Body of pancreas (tissue), 4 donors: ENCODE results near the gene TLK2. TPM values are rescaled to one million over a fixed set of nuclear protein-coding genes. Genes with fewer than 3 reads are reported as not detected.
A peak's percentile ranks its signal among the peaks of the same experiment; 100 is the strongest.
"Not testable (repeated sequence)": the region's sequence is repeated elsewhere in the genome, so short reads cannot be mapped to it uniquely, and the experiment has no call there.

Source experiments
- ATAC-seq: fragments of 150-250 bp; one replicate; pipeline ENCODE4 v1.9.1; 2016
- DNase-seq, 4 donors: peaks; one replicate each; pipeline ENCODE4 v3.0.0-alpha.2; 2019
- H3K27ac ChIP-seq, 4 donors: fragments of 200-600 bp; sonication (generic); 1 replicate in 3 of 4; 2 replicates in 1 of 4; pipeline versions ENCODE4 v1.5.1 to v1.6.1; 2016 to 2019; ENCODE audit warnings: mild to moderate bottlenecking in 1 of 4, mixed read lengths in 1 of 4, moderate library complexity in 1 of 4
- H3K27me3 ChIP-seq, 2 donors: fragments of 200-600 bp; sonication (generic); one replicate each; pipeline ENCODE4 v1.6.0; 2016; ENCODE audit warnings: mild to moderate bottlenecking in 1 of 2
- H3K36me3 ChIP-seq, 2 donors: fragments of 200-600 bp; sonication (generic); replicated peaks in 1 of 2; 2 replicates each; pipeline ENCODE4 v1.5.1; 2016; ENCODE audit warnings: low read depth in 2 of 2; ENCODE audit not compliant: insufficient read depth in 1 of 2
- H3K4me1 ChIP-seq: fragments of 200-600 bp; sonication (generic); one replicate; pipeline ENCODE4 v1.6.0; 2016
- H3K4me3 ChIP-seq, 2 donors: fragments of 200-600 bp; sonication (generic); 1 replicate in 1 of 2; 2 replicates in 1 of 2; pipeline ENCODE4 v1.5.1; 2016 to 2019
- H3K9me3 ChIP-seq, 3 donors: fragments of 200-600 bp; sonication (generic); 1 replicate in 2 of 3; 2 replicates in 1 of 3; pipeline ENCODE4 v1.5.1; 2016
- CTCF ChIP-seq, 7 experiments: fragments of 450-650 bp in 4 of 7; fragments of 200-600 bp in 3 of 7; sonication (generic) in 3 of 7; IDR thresholded peaks; one replicate each; pipeline ENCODE4 v1.5.1; 2016 to 2019; ENCODE audit warnings: antibody characterized with exemption in 7 of 7
- POLR2A ChIP-seq, 3 donors: fragments of 450-650 bp; IDR thresholded peaks; one replicate each; pipeline ENCODE4 v1.6.1; 2016; ENCODE audit warnings: antibody characterized with exemption in 3 of 3, mild to moderate bottlenecking in 2 of 3
- WGBS, 2 donors: methylation state at CpG; one replicate each; pipeline ENCODE4 v1.1.5; 2017; 5-methylcytosine and 5-hydroxymethylcytosine counted together
- intact Hi-C: fragments of 100-400 bp; cut with DNase I; formaldehyde crosslinking; loops from one replicate; pipeline ENCODE4 v1.15.1; 2023
- total RNA-seq, 2 donors: library from RNA; depleted of rRNA; stranded (reverse); fragments of >200 nt; gene quantifications; one replicate each; pipeline ENCODE4 v1.1.0, GENCODE V29; 2016

Gene TLK2
- total RNA-seq, 2 donors from 2014 or later = 20.8 to 54.1 TPM

- TF ChIP-seq CTCF (IDR thresholded peaks at IDR 0.05) = no peak
- Histone ChIP-seq H3K27ac (no peak overlapping the region), H3K27me3 (no peaks in the 10 kb centered on the region), H3K4me1 (no peaks in the 10 kb centered on the region), H3K9me3 (no peaks in the 10 kb centered on the region), H3K4me3 (no peak overlapping the region), H3K36me3 (peaks cover 3 to 17% of the 10 kb centered on the region in 2 donors)
- DNase-seq (no peak), ATAC-seq (no peak)
- intact Hi-C loops = no loop called here
- 95 to 98% methylated on average over 2 of the region's 2 CpGs for WGBS, 2 donors
Observed at GRCh38 chr17:62601471-62601870, 122.8 kb downstream of the TLK2 start.

- H3K27me3 ChIP-seq, H3K27ac ChIP-seq, H3K4me1 ChIP-seq, H3K4me3 ChIP-seq, H3K9me3 ChIP-seq, DNase-seq, intact Hi-C loops, ATAC-seq: not testable (repeated sequence)
- peaks cover 4 to 17% of the 10 kb centered on the region in 2 donors for H3K36me3 ChIP-seq
- 96 to 98% methylated on average over 6 of the region's 6 CpGs for WGBS, 2 donors
Observed at GRCh38 chr17:62603783-62604182, 125.2 kb downstream of the TLK2 start.

- Histone ChIP-seq H3K36me3 (peaks cover 4 to 19% of the 10 kb centered on the region in 2 donors), H3K27me3 (no peaks in the 10 kb centered on the region), H3K9me3 (no peaks in the 10 kb centered on the region), H3K27ac (no peak overlapping the region), H3K4me3 (no peak overlapping the region), H3K4me1 (no peaks in the 10 kb centered on the region)
- ATAC-seq (no peak), DNase-seq (no peak)
- 94 to 96% methylated on average over 7 of the region's 7 CpGs for WGBS, 2 donors
- intact Hi-C loops = no loop called here
- TF ChIP-seq CTCF (IDR thresholded peaks at IDR 0.05) = no peak
- no peak for TF ChIP-seq POLR2A (IDR thresholded peaks at IDR 0.05)
Observed at GRCh38 chr17:62605588-62605987, 127.0 kb downstream of the TLK2 start.

- DNase-seq (no peak), ATAC-seq (no peak)
- no peaks in the 10 kb centered on the region for H3K27me3 ChIP-seq
- 86 to 92% methylated on average over 5 of the region's 5 CpGs for WGBS, 2 donors
- H3K4me1 ChIP-seq = no peaks in the 10 kb centered on the region
- TF ChIP-seq POLR2A (IDR thresholded peaks at IDR 0.05) = no peak
- H3K36me3 ChIP-seq = peaks cover 2 to 15% of the 10 kb centered on the region in 2 donors
- intact Hi-C loops = no loop called here
- H3K9me3 ChIP-seq = no peaks in the 10 kb centered on the region
- H3K27ac ChIP-seq = no peak overlapping the region
- H3K4me3 ChIP-seq = no peak overlapping the region
Observed at GRCh38 chr17:62611292-62611691, 132.7 kb downstream of the TLK2 start.

GRCh38 chr17:62611728-62612127 lies 133.1 kb downstream of the TLK2 start:
- H3K4me1 ChIP-seq = no peaks in the 10 kb centered on the region

GRCh38 chr17:62612289-62612688 lies 133.7 kb downstream of the TLK2 start:
- intact Hi-C loops, H3K27me3 ChIP-seq, H3K9me3 ChIP-seq, H3K4me1 ChIP-seq, DNase-seq, H3K4me3 ChIP-seq: not testable (repeated sequence)
- peak overlapping the region in 1 of 4 donors; percentile 24 for H3K27ac ChIP-seq
- 82 to 91% methylated on average over 6 to 7 of the region's 12 CpGs for WGBS, 2 donors
- peak; percentile 45 for ATAC-seq
- peaks cover 0 to 14% of the 10 kb centered on the region in 2 donors for H3K36me3 ChIP-seq

More at GRCh38 chr17:62611728-62612127, 133.1 kb downstream of the TLK2 start:
- ATAC-seq = no peak
- TF ChIP-seq POLR2A (IDR thresholded peaks at IDR 0.05) (no peak), CTCF (IDR thresholded peaks at IDR 0.05) (no peak)
- DNase-seq = no peak
- Histone ChIP-seq H3K27ac (peak overlapping the region in 1 of 4 donors; percentile 24), H3K36me3 (peaks cover 0 to 14% of the 10 kb centered on the region in 2 donors), H3K4me3 (no peak overlapping the region), H3K9me3 (no peaks in the 10 kb centered on the region), H3K27me3 (no peaks in the 10 kb centered on the region)
- intact Hi-C loops = no loop called here
- 78 to 88% methylated on average over 8 of the region's 8 CpGs for WGBS, 2 donors

GRCh38 chr17:62613095-62613494 lies 134.5 kb downstream of the TLK2 start:
- H3K9me3 ChIP-seq, ATAC-seq: not testable (repeated sequence)

More at GRCh38 chr17:62613095-62613494, 134.5 kb downstream of the TLK2 start:
- H3K4me3 ChIP-seq, H3K27me3 ChIP-seq, DNase-seq, intact Hi-C loops, H3K4me1 ChIP-seq, H3K27ac ChIP-seq: not testable (repeated sequence)
- WGBS, 2 donors = 88 to 91% methylated on average over 4 of the region's 4 CpGs
- peaks cover 0 to 14% of the 10 kb centered on the region in 2 donors for H3K36me3 ChIP-seq
